Measurements from ENCODE around the gene TM7SF3. TPM values are rescaled to one million over a fixed set of nuclear protein-coding genes. Genes with fewer than 3 reads are reported as not detected.

The TM7SF3 gene
- total RNA-seq, 3 donors from 2014 or later (not counting 1 experiment from before 2014, with no cell fraction given): 32.1 to 48.4 (median 42.6) TPM

- H3K4me3 Mint-ChIP-seq: peak overlapping the region; percentile 89
- Histone ChIP-seq H3K27me3 (ENCODE audit: control insufficient read depth, insufficient read depth, low read length) (no peaks in the 10 kb centered on the region), H3K36me3 (ENCODE audit: control insufficient read depth, insufficient read depth, low read length) (no peaks in the 10 kb centered on the region), H3K27ac (ENCODE audit: low read length) (peak overlapping the region; percentile 94), H3K4me1 (ENCODE audit: control insufficient read depth, insufficient read depth, low read length) (peaks cover 20% of the 10 kb centered on the region), H3K4me3 (ENCODE audit: low read length) (no peak overlapping the region), H3K9me3 (ENCODE audit: control insufficient read depth, insufficient read depth, low read length) (no peaks in the 10 kb centered on the region)
- no CpG with 5 or more reads among the region's 2 CpGs for WGBS (ENCODE audit: insufficient coverage)
- DNase-seq: peak in 1 of 2 donors; percentile 70
- TF ChIP-seq CTCF (IDR thresholded peaks at IDR 0.05): peak; percentile 51
- H3K9me3 Mint-ChIP-seq: no peaks in the 10 kb centered on the region
- ATAC-seq: no peak
- no peaks in the 10 kb centered on the region for H3K36me3 Mint-ChIP-seq
- H3K4me1 Mint-ChIP-seq: peaks cover 30 to 36% of the 10 kb centered on the region in 2 donors
- intact Hi-C loops (cut with micrococcal nuclease): loop anchor here (1.0 to 10.0 kb wide), 5 partner anchors 127 to 1771 kb away; partner anchors contain the start of gene ITPR2
- no peaks in the 10 kb centered on the region for H3K27me3 Mint-ChIP-seq (ENCODE audit: low read depth in 2 of 2)
- peak overlapping the region; percentile 95 to 100 for H3K27ac Mint-ChIP-seq
Observed at GRCh38 chr12:27015730-27016076, 1.5 kb upstream of the TM7SF3 start.

DNA sequence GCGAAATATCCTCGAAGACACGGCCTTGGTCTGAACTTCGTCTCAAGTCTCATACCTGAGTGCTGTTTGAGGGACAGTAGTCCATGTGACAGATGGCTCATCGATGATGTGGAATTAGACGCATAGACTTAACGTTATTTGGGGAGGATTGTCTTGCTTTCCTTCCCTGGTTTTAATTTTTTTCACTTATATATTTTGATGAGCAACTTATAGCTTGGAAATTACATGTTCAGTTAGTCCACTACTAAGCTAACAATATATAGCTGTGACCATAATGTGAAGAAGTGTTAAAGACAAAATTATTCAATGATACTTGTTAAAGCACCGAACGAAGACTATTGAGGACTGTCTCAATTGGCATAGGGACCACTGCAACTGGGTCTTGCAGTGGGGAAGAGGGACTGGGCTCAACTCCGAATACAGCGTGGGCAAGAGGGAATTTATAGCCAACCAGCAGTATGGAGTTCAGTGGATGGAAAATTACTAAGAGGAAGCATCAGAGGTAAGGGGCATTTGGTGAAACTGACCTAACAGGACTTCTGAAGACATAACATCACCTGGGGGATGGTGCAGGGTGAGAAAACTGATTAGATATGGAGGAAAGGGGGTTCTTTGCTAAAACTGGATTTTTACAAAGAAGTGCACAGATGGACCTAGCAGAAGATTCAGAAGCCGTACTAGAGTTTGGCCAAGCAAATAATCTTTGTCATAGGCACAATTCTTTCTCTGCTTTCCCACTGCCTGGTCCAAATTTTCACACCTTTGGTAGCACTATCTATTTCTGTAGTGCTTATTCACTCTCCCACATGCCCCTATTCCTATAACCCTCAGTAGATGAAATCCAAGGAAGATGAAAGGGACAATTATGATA lies 910 bp upstream of the TM7SF3 start:
- Histone ChIP-seq H3K27me3 (ENCODE audit: control insufficient read depth, insufficient read depth, low read length) (no peaks in the 10 kb centered on the region), H3K27ac (ENCODE audit: low read length) (peak overlapping the region; percentile 94), H3K4me1 (ENCODE audit: control insufficient read depth, insufficient read depth, low read length) (peaks cover 20% of the 10 kb centered on the region), H3K36me3 (ENCODE audit: control insufficient read depth, insufficient read depth, low read length) (no peaks in the 10 kb centered on the region), H3K4me3 (ENCODE audit: low read length) (peak overlapping the region; percentile 30), H3K9me3 (ENCODE audit: control insufficient read depth, insufficient read depth, low read length) (no peaks in the 10 kb centered on the region)
- DNase-seq: no peak
- ATAC-seq: no peak
- peaks cover 36 to 42% of the 10 kb centered on the region in 2 donors for H3K4me1 Mint-ChIP-seq
- 37% methylated on average over 10 of the region's 12 CpGs for WGBS (ENCODE audit: insufficient coverage)
- peak overlapping the region; percentile 95 to 100 for H3K27ac Mint-ChIP-seq
- TF ChIP-seq CTCF (IDR thresholded peaks at IDR 0.05): no peak
- peak overlapping the region; percentile 89 for H3K4me3 Mint-ChIP-seq
- no peaks in the 10 kb centered on the region for H3K9me3 Mint-ChIP-seq
- intact Hi-C loops (cut with micrococcal nuclease): loop anchor here (1.0 to 10.0 kb wide), 8 partner anchors 7 to 1770 kb away; partner anchors contain the start of genes FGFR1OP2, ITPR2, MED21 and STK38L
- H3K36me3 Mint-ChIP-seq: no peaks in the 10 kb centered on the region
- no peaks in the 10 kb centered on the region for H3K27me3 Mint-ChIP-seq (ENCODE audit: low read depth in 2 of 2)

- 0% methylated on average over 13 of the region's 13 CpGs for WGBS (ENCODE audit: insufficient coverage)
- Histone ChIP-seq H3K27me3 (ENCODE audit: control insufficient read depth, insufficient read depth, low read length) (no peaks in the 10 kb centered on the region), H3K9me3 (ENCODE audit: control insufficient read depth, insufficient read depth, low read length) (no peaks in the 10 kb centered on the region), H3K4me3 (ENCODE audit: low read length) (peak overlapping the region; percentile 93), H3K27ac (ENCODE audit: low read length) (peak overlapping the region; percentile 72), H3K36me3 (ENCODE audit: control insufficient read depth, insufficient read depth, low read length) (no peaks in the 10 kb centered on the region), H3K4me1 (ENCODE audit: control insufficient read depth, insufficient read depth, low read length) (peaks cover 20% of the 10 kb centered on the region)
- Mint-ChIP-seq H3K27me3 (ENCODE audit: low read depth in 2 of 2) (no peaks in the 10 kb centered on the region), H3K9me3 (no peaks in the 10 kb centered on the region), H3K4me1 (peaks cover 40 to 45% of the 10 kb centered on the region in 2 donors), H3K36me3 (no peaks in the 10 kb centered on the region), H3K27ac (peak overlapping the region; percentile 95 to 100), H3K4me3 (peak overlapping the region; percentile 89)
- intact Hi-C loops (cut with micrococcal nuclease): loop anchor here (1.0 to 10.0 kb wide), 7 partner anchors 9 to 1769 kb away; partner anchors contain the start of genes FGFR1OP2, ITPR2, MED21 and STK38L
- no peak for DNase-seq
- no peak for TF ChIP-seq CTCF (IDR thresholded peaks at IDR 0.05)
- peak; percentile 5 to 8 (median 5) for ATAC-seq
Observed at GRCh38 chr12:27013611-27014084, 536 bp downstream of the TM7SF3 start.

Data from natural killer cell (primary cell).